GM19372 (cell line): Measurements from ENCODE around the gene CSAG2.

Source experiments
- ATAC-seq: cut with Tn5 transposase; IDR thresholded peaks from one replicate; pipeline ENCODE4 v1.9.1; 2021; ENCODE audit warnings: mild to moderate bottlenecking, low read depth, moderate library complexity; ENCODE audit not compliant: unreplicated experiment

Gene CSAG2

DNA sequence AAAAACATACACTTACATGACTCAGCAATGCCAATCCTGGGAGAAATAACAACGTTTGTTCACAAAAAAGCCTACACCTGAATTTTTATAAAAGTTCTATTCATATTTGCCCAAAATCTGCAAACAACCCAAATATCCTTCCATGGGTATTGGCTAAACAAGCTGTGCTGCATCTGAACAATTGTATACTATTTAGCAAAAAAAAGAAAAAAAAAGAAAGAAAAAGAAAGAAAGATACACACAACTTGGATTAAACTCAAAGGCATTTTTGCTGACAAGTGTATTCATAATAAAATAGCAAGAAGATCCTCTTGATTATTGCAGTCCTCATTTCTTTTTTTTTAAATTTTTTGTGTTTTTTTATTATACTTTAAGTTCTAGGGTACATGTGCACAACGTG, 34.9 kb downstream of the CSAG2 start:
- no peak for ATAC-seq

DNA sequence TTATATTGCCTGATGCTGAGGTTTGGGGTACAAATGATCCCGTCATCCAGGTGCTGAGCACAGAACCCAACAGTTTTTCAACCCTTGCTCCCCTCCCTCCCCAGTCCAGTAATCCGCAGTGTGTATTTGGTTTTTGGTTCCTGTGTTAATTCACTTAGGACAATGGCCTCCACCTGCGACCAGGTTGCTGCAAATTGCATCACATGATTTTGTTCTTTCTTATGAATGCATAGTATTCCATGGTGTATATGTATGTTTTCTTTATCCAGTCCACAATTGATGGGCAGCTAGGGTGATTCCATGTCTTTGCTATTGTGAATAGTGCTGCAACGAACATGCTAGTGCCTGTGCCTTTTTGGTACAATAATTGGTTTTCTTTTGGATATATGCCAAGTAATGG, 46.0 kb downstream of the CSAG2 start:
- no peak for ATAC-seq

DNA sequence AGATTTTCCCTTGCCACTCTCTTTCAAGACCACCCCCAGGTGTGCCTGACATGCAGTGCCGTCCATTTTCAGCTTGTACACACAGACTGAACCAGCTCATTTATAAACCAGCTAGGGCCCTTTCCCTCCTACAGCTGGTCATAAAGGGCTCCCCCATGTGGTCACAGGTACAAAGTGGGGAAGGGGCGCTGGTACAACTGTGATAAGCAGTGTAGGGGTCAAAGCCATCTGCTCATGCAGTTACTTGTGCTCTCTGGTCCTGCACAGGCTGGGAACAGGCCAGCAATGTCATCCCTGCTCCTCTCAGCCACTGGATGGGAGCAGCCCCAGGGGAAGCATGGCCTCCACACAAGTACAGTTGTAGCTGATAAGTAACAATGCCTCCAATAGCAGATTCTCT, 50.8 kb downstream of the CSAG2 start:
- no peak for ATAC-seq
